ENCODE data around the gene SLC19A3. TPM values are rescaled to one million over a fixed set of nuclear protein-coding genes. Genes with fewer than 3 reads are reported as not detected.

The SLC19A3 gene
- total and polyA plus RNA-seq, 2 of the 4 experiments (the other 2 are of a cell fraction) = under 0.01 TPM; not detected in 1

DNA sequence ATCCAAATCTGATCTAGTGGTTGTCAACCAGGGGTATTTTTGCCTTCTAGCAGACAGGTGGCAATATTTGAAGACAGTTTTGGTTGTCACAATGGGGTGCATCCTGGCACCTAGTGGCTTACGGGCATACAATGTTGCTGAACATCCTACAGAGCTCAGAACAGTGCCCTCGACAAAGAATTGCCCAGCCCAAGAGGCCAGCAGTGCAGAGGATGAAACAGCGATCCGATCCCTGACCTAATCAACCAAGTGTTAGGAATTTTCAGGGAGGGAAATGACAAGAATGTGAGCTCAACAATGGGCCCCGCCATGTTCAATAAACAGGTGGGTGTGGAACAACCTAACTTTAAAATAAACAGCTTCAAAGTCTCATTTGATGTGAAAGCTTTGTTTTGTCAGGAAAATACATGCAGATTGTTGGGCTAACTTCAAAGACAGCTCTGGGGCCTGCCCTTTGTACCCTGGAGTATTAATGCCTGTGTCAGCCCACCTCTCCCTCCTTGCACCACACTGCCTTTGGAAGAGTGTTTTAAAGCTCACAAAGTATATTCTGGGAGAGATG lies 73.8 kb downstream of the SLC19A3 start:
- DNase-seq = no peak
- H3K79me1 ChIP-seq (ENCODE audit: low read depth in 1 of 2, low read length in 2 of 2) = no peaks in the 10 kb centered on the region
- H3K9me1 ChIP-seq (ENCODE audit: insufficient read depth, low read length) = no peaks in the 10 kb centered on the region
- intact Hi-C loops (cut with micrococcal nuclease) = no loop called here
- in situ Hi-C loops (cut with MboI; ENCODE audit: low sequenced_read_pairs) = no loop called here
- H3K56ac ChIP-seq (ENCODE audit: extremely low read depth, insufficient read depth, low read length) = no peak overlapping the region
- no peak overlapping the region for H3K14ac ChIP-seq (replicated peaks; ENCODE audit: low read depth, low read length)
- H2AFZ ChIP-seq (replicated peaks; ENCODE audit: low read length, poor library complexity) = no peak overlapping the region
- no peaks in the 10 kb centered on the region for H3K4me1 ChIP-seq (ENCODE audit: control insufficient read depth, insufficient read depth, low read length)
- H2BK20ac ChIP-seq (ENCODE audit: low read depth, low read length) = no peak overlapping the region
- no peak overlapping the region for H3K23ac ChIP-seq (ENCODE audit: low read depth, low read length)
- H2AK5ac ChIP-seq (ENCODE audit: low read depth, low read length) = no peak overlapping the region
- no peaks in the 10 kb centered on the region for H3K9me3 ChIP-seq (ENCODE audit: control insufficient read depth, insufficient read depth, low read length)
- H4K20me1 ChIP-seq (ENCODE audit: insufficient read depth, low read length) = no peaks in the 10 kb centered on the region
- no peak overlapping the region for H2BK5ac ChIP-seq (ENCODE audit: low read depth, low read length, poor library complexity, severe bottlenecking)
- H4K5ac ChIP-seq (ENCODE audit: low read depth, low read length) = no peak overlapping the region
- dilution Hi-C loops (cut with HindIII; ENCODE audit: low sequenced_read_pairs, unreplicated experiment) = no loop called here
- no peak overlapping the region for H3K4ac ChIP-seq (ENCODE audit: low read depth, low read length)
- no peak overlapping the region for H2BK120ac ChIP-seq (ENCODE audit: low read depth, low read length)
- H3K27ac ChIP-seq (ENCODE audit: insufficient read depth, low read length) = no peak overlapping the region
- H3K18ac ChIP-seq (ENCODE audit: low read depth, low read length) = no peak overlapping the region
- H4K91ac ChIP-seq (ENCODE audit: insufficient read depth, low read depth, low read length) = no peak overlapping the region
- no peak for ATAC-seq (ENCODE audit: low read depth)
- no peak overlapping the region for H2AK9ac ChIP-seq (replicated peaks; ENCODE audit: low read depth, low read length, poor library complexity)
- no peak overlapping the region for H3K4me2 ChIP-seq (ENCODE audit: low read depth, low read length)
- no peak overlapping the region for H3K4me3 ChIP-seq (ENCODE audit: insufficient read depth, low read depth, low read length)
- no peaks in the 10 kb centered on the region for H3K27me3 ChIP-seq (ENCODE audit: control insufficient read depth, insufficient read depth, low read length)
- no peak overlapping the region for H2BK15ac ChIP-seq (ENCODE audit: low read depth, low read length)
- no peak overlapping the region for H3K9ac ChIP-seq (ENCODE audit: low read depth, low read length)
- H4K8ac ChIP-seq (ENCODE audit: low read depth in 2 of 2, low read length in 2 of 2) = no peak overlapping the region
- no TSS peak for BruUV-seq (replicated peaks)
- H3K36me3 ChIP-seq (ENCODE audit: control insufficient read depth, insufficient read depth, low read length) = no peaks in the 10 kb centered on the region
- ChIA-PET POLR2A (ENCODE audit: unreplicated experiment) (no interaction called here), CTCF (interaction anchor here (1.9 kb wide), 1 partner anchor 14 kb away, joined by 9 read pairs; no protein-coding TSS in a partner anchor)
- no peak for TF ChIP-seq RFX5 (IDR thresholded peaks at IDR 0.05; ENCODE audit: low read depth, low read length)
- no peak for TF ChIP-seq NFE2L2 (IDR thresholded peaks at IDR 0.05; ENCODE audit: low read depth, low read length)
- no peak for TF ChIP-seq MXI1 (IDR thresholded peaks at IDR 0.05; ENCODE audit: borderline replicate concordance, low read depth, low read length)
- no peak for TF ChIP-seq MAZ (IDR thresholded peaks at IDR 0.05; ENCODE audit: borderline replicate concordance, low read depth, low read length)
- WGBS, 2 experiments (ENCODE audit: extremely low coverage in 2 of 2, insufficient read length in 1 of 2) = 67% methylated on average over 1 of the region's 5 CpGs; no CpG with 5 or more reads in 1 of the 2 experiments
